ENCODE measurements around the gene ATP6V0E1. TPM values are rescaled to one million over a fixed set of nuclear protein-coding genes. Genes with fewer than 3 reads are reported as not detected.
A peak's percentile ranks its signal among the peaks of the same experiment; 100 is the strongest.

ATP6V0E1 gene
- total and polyA plus RNA-seq, 11 donors, result 127 to 242 (median 204) TPM

DNA sequence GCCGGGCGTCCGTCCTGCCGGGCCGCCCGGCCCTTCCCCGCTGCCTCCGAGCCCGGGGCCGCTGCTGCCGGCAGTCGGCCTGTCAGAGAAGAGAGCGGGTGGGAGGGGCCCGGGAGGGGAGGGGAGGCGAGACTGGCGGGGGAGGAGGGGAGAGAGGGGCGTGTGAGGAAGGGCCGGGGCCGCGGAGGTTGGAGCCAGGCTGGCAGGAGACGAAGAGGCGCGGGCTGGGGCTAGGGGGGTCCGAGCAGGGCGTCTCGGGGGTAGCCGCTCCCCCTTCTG, 73.2 kb downstream of the ATP6V0E1 start:
- no peaks in the 10 kb centered on the region for H3K9me3 ChIP-seq
- peaks cover 6 to 43% (median 29%) of the 10 kb centered on the region in 12 donors for H3K4me1 ChIP-seq
- peak in 1 of 5 donors; percentile 91 for DNase-seq
- peak overlapping the region; percentile 86 to 99 (median 96) for H3K27ac ChIP-seq
- peak; percentile 13 to 79 (median 68) for ATAC-seq
- no peaks in the 10 kb centered on the region for H3K27me3 ChIP-seq
- TF ChIP-seq, protein P1, sequence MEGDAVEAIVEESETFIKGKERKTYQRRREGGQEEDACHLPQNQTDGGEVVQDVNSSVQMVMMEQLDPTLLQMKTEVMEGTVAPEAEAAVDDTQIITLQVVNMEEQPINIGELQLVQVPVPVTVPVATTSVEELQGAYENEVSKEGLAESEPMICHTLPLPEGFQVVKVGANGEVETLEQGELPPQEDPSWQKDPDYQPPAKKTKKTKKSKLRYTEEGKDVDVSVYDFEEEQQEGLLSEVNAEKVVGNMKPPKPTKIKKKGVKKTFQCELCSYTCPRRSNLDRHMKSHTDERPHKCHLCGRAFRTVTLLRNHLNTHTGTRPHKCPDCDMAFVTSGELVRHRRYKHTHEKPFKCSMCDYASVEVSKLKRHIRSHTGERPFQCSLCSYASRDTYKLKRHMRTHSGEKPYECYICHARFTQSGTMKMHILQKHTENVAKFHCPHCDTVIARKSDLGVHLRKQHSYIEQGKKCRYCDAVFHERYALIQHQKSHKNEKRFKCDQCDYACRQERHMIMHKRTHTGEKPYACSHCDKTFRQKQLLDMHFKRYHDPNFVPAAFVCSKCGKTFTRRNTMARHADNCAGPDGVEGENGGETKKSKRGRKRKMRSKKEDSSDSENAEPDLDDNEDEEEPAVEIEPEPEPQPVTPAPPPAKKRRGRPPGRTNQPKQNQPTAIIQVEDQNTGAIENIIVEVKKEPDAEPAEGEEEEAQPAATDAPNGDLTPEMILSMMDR (IDR thresholded peaks at IDR 0.05), result no peak
- no peak for TF ChIP-seq POLR2A (IDR thresholded peaks at IDR 0.05)
- WGBS, 4 donors, result 0 to 3% (median 0%) methylated on average over 11 to 27 of the region's 27 CpGs
- intact Hi-C loops (cut with DNase I), result loop anchor here in 7 of 10 donors (2.0 to 10.0 kb wide), 6 partner anchors 39 to 88 kb away; partner anchors contain the start of genes ATP6V0E1 (in 4 of the 7) and BNIP1 (in 2 of the 7)
- H3K4me3 ChIP-seq, result peak overlapping the region; percentile 68 to 100 (median 97)
- H3K36me3 ChIP-seq, result peaks cover 0 to 8% (median 0%) of the 10 kb centered on the region in 9 donors

DNA sequence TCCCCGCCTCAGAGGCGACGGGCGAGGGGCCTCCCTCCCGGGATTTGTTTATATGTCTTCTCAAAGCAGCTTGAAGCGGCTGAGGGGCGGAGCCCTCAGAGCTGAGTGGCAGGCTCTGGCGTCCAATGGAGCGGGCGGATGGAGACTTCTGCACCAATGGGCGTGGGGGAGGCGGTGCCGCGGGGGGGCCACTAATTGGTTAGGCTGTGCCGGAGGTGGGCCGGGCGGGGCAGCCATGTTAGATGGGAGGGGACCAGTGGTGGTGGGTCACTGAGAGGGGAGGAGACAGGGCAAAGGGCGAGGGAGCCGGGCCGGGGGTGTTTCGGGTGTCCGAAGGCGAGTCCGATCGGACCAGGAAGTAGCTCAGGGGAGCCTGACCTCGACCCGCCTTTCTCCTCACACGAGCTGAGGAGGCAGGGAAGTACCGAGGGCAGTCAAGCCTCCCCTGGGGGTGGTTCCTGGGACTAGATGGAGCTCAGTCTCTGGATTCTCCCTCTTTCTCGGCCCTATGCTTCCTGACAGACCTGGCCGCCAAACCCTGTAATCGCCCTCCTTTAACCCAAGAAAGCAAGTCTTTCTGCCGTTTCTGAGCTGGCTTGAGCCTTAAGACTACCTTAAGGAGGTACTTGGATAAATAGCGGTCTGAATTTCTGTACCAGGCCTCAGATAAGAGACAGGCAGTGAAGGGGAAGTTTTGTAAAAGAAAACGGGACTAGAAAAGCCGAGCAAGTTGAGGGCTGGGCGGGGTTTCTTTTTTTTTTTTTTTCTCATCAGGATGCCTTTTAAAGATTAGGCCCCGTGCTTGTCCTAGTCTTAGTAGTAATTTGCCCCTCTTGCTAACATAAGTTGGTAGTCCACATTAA, 73.7 kb downstream of the ATP6V0E1 start:
- intact Hi-C loops (cut with DNase I), result loop anchor here in 7 of 10 donors (2.0 to 10.0 kb wide), 6 partner anchors 40 to 88 kb away; partner anchors contain the start of genes ATP6V0E1 (in 4 of the 7) and BNIP1 (in 2 of the 7)
- Histone ChIP-seq H3K36me3 (peaks cover 0 to 8% (median 0%) of the 10 kb centered on the region in 9 donors), H3K27me3 (no peaks in the 10 kb centered on the region), H3K4me1 (peaks cover 6 to 46% (median 35%) of the 10 kb centered on the region in 12 donors), H3K4me3 (peak overlapping the region; percentile 68 to 100 (median 97)), H3K27ac (peak overlapping the region; percentile 86 to 99 (median 96)), H3K9me3 (no peaks in the 10 kb centered on the region)
- DNase-seq (peak; percentile 98 to 100 (median 99)), ATAC-seq (peak; percentile 97 to 98 (median 98))
- 0 to 2% (median 1%) methylated on average over 29 to 38 of the region's 38 CpGs for WGBS, 4 donors
- TF ChIP-seq POLR2A (IDR thresholded peaks at IDR 0.05), result peak in 1 of 2 donors; percentile 59
- TF ChIP-seq, protein P1 (IDR thresholded peaks at IDR 0.05), result peak in 3 of 12 donors; percentile 6 to 38 (median 25)

DNA sequence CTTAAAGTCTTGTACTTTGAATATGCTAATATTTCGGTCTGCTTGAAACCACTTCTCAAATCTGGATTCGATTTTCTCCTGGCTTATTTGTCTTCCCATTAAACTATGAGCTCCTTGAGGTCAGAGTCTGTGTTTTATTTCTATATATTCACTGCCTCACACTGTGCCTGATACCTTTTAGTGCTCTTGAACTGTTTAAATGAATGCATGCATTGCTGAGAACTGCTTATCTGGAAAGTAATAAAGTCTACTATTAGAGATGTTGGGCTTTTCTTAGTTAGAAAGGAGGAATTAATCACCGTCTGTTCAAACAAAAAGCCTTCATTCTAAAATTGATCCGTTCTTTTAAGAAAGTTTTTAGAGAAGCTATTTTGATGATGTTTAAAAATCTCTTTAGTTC, 78.6 kb downstream of the ATP6V0E1 start:
- Histone ChIP-seq H3K27ac (no peak overlapping the region), H3K9me3 (no peaks in the 10 kb centered on the region), H3K27me3 (no peaks in the 10 kb centered on the region), H3K36me3 (peaks cover 0 to 8% (median 0%) of the 10 kb centered on the region in 9 donors), H3K4me1 (peaks cover 6 to 72% (median 41%) of the 10 kb centered on the region in 12 donors), H3K4me3 (no peak overlapping the region)
- no peak for TF ChIP-seq POLR2A (IDR thresholded peaks at IDR 0.05)
- TF ChIP-seq, protein P1 (IDR thresholded peaks at IDR 0.05), result no peak
- WGBS, 4 donors, result 80 to 90% (median 87%) methylated on average over 4 of the region's 4 CpGs
- intact Hi-C loops (cut with DNase I), result no loop called here
- ATAC-seq (no peak), DNase-seq (no peak)

DNA sequence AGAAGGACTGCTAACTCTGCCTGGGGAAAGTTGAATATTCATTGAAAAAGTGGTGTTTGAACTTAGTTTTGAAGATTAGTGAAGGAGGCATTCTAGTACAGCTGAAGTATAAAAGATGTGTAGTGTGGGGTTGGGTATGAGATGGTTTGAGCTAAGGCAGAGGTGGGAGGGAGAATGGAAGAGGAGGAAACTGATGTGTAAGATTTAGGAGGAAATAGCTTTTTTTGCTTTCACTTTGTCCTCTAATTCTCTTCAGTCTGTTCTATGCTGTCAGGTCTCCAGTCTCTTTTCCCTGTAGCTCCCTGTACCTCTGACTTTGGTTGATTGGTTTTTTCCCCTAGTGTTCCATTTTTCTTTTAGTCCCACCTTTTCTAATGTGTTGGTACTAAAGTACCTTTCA, 81.6 kb downstream of the ATP6V0E1 start:
- H3K9me3 ChIP-seq, result no peaks in the 10 kb centered on the region
- H3K27me3 ChIP-seq, result no peaks in the 10 kb centered on the region
- no peak overlapping the region for H3K4me3 ChIP-seq
- peak overlapping the region in 2 of 12 donors; percentile 1 to 57 for H3K27ac ChIP-seq
- H3K36me3 ChIP-seq, result peaks cover 0 to 7% (median 0%) of the 10 kb centered on the region in 9 donors
- intact Hi-C loops (cut with DNase I), result no loop called here
- peaks cover 0 to 63% (median 34%) of the 10 kb centered on the region in 12 donors for H3K4me1 ChIP-seq
- TF ChIP-seq, protein P1 (IDR thresholded peaks at IDR 0.05), result no peak
- TF ChIP-seq POLR2A (IDR thresholded peaks at IDR 0.05), result no peak
- DNase-seq (no peak), ATAC-seq (no peak)
